ENCODE measurements around the gene IRF6.

Gene IRF6

GRCh38 chr1:209805875-209806760, at the start of gene IRF6:
Gene IRF6 (minus strand): TSS chr1:209806142. CDS start chr1:209801413, 4,729 bp downstream.
- peaks cover 12% of the 10 kb centered on the region for H3K4me1 ChIP-seq (ENCODE audit: control insufficient read depth, insufficient read depth, low read length)
- H3K9me3 ChIP-seq (ENCODE audit: control insufficient read depth in 2 of 2, low read length in 2 of 2), result no peaks in the 10 kb centered on the region
- H3K9ac ChIP-seq (ENCODE audit: low read length in 2 of 2), result peak within 1 kb of the TSS in 1 of 2 donors; percentile 42
- no peak within 1 kb of the TSS for H3K27ac ChIP-seq (ENCODE audit: low read length)
- peak within 1 kb of the TSS in 1 of 2 donors; percentile 69 for H3K4me3 ChIP-seq (ENCODE audit: low read length in 2 of 2)
- peaks cover 0 to 4% of the 10 kb centered on the region in 2 donors for H3K27me3 ChIP-seq (ENCODE audit: control insufficient read depth in 1 of 2, insufficient read depth in 2 of 2, low read length in 2 of 2)
- no peaks in the 10 kb centered on the region for H3K36me3 ChIP-seq (ENCODE audit: control insufficient read depth in 2 of 2, insufficient read depth in 2 of 2, low read length in 2 of 2)

GRCh38 chr1:209855623-209856022, 49.7 kb upstream of the IRF6 start:
- Histone ChIP-seq H3K9ac (ENCODE audit: low read length in 2 of 2) (no peak overlapping the region), H3K9me3 (ENCODE audit: control insufficient read depth in 2 of 2, low read length in 2 of 2) (no peaks in the 10 kb centered on the region), H3K36me3 (ENCODE audit: control insufficient read depth in 2 of 2, insufficient read depth in 2 of 2, low read length in 2 of 2) (peaks cover 17 to 21% of the 10 kb centered on the region in 2 donors), H3K4me3 (ENCODE audit: low read length in 2 of 2) (no peak overlapping the region), H3K27me3 (ENCODE audit: control insufficient read depth in 1 of 2, insufficient read depth in 2 of 2, low read length in 2 of 2) (no peaks in the 10 kb centered on the region), H3K27ac (ENCODE audit: low read length) (no peak overlapping the region), H3K4me1 (ENCODE audit: control insufficient read depth, insufficient read depth, low read length) (no peaks in the 10 kb centered on the region)

DNA sequence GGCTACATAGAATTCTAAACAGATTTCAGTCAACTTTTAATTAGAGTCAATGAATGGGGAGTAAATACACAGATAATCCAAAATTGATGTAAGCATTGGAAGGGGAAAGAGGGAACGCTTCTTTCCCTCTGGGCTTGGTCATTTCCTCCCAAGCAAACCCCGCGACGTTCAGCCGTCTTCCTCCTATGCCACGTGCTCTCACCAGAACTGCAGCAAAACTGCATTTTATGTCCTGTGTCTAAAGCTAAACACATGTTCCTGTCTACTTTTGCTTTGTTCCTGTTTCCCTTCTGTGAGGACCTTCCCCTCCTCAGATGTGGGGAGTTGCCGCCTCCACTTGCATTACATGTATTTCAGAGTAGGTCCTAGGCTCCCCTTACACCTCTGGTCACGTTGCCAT, 49.1 kb upstream of the IRF6 start:
- Histone ChIP-seq H3K27ac (ENCODE audit: low read length) (no peak overlapping the region), H3K9me3 (ENCODE audit: control insufficient read depth in 2 of 2, low read length in 2 of 2) (no peaks in the 10 kb centered on the region), H3K36me3 (ENCODE audit: control insufficient read depth in 2 of 2, insufficient read depth in 2 of 2, low read length in 2 of 2) (peaks cover 19 to 21% of the 10 kb centered on the region in 2 donors), H3K4me3 (ENCODE audit: low read length in 2 of 2) (no peak overlapping the region), H3K9ac (ENCODE audit: low read length in 2 of 2) (no peak overlapping the region), H3K27me3 (ENCODE audit: control insufficient read depth in 1 of 2, insufficient read depth in 2 of 2, low read length in 2 of 2) (no peaks in the 10 kb centered on the region), H3K4me1 (ENCODE audit: control insufficient read depth, insufficient read depth, low read length) (no peaks in the 10 kb centered on the region)

- no peak overlapping the region for H3K4me3 ChIP-seq (ENCODE audit: low read length in 2 of 2)
- H3K36me3 ChIP-seq (ENCODE audit: control insufficient read depth in 2 of 2, insufficient read depth in 2 of 2, low read length in 2 of 2), result peaks cover 23 to 25% of the 10 kb centered on the region in 2 donors
- H3K9me3 ChIP-seq (ENCODE audit: control insufficient read depth in 2 of 2, low read length in 2 of 2), result no peaks in the 10 kb centered on the region
- no peak overlapping the region for H3K9ac ChIP-seq (ENCODE audit: low read length in 2 of 2)
- no peaks in the 10 kb centered on the region for H3K4me1 ChIP-seq (ENCODE audit: control insufficient read depth, insufficient read depth, low read length)
- H3K27ac ChIP-seq (ENCODE audit: low read length), result no peak overlapping the region
- no peaks in the 10 kb centered on the region for H3K27me3 ChIP-seq (ENCODE audit: control insufficient read depth in 1 of 2, insufficient read depth in 2 of 2, low read length in 2 of 2)
Measured at GRCh38 chr1:209854196-209854595, 48.3 kb upstream of the IRF6 start.

DNA sequence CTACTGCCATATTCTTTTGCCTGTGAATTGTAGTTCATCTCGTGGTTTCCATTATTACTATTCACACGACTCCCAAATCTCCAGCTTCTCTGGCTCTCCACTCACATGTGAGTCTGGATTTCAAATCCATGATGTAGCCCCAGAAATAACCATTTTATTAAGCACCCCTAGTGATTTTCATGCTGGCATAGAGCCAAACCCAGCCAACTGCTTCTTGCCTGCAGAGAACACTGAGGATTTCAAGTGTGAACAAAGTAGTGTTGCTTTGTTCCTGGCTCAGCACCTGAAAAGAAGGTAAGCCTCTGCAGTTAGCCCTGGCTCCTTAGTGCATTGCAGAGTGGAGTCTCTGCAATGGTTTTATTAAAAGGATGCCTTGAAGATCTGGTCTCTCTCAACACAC, 47.7 kb upstream of the IRF6 start:
- no peak overlapping the region for H3K9ac ChIP-seq (ENCODE audit: low read length in 2 of 2)

GRCh38 chr1:209850342-209850979, 44.5 kb upstream of the IRF6 start:
- Histone ChIP-seq H3K9ac (ENCODE audit: low read length in 2 of 2) (no peak overlapping the region), H3K4me1 (ENCODE audit: control insufficient read depth, insufficient read depth, low read length) (no peaks in the 10 kb centered on the region), H3K4me3 (ENCODE audit: low read length in 2 of 2) (no peak overlapping the region), H3K27ac (ENCODE audit: low read length) (no peak overlapping the region), H3K9me3 (ENCODE audit: control insufficient read depth in 2 of 2, low read length in 2 of 2) (no peaks in the 10 kb centered on the region), H3K27me3 (ENCODE audit: control insufficient read depth in 1 of 2, insufficient read depth in 2 of 2, low read length in 2 of 2) (no peaks in the 10 kb centered on the region), H3K36me3 (ENCODE audit: control insufficient read depth in 2 of 2, insufficient read depth in 2 of 2, low read length in 2 of 2) (peaks cover 29 to 31% of the 10 kb centered on the region in 2 donors)

More for the DNA sequence above, 47.7 kb upstream of the IRF6 start:
- Histone ChIP-seq H3K27ac (ENCODE audit: low read length) (no peak overlapping the region), H3K9me3 (ENCODE audit: control insufficient read depth in 2 of 2, low read length in 2 of 2) (no peaks in the 10 kb centered on the region), H3K4me3 (ENCODE audit: low read length in 2 of 2) (no peak overlapping the region), H3K36me3 (ENCODE audit: control insufficient read depth in 2 of 2, insufficient read depth in 2 of 2, low read length in 2 of 2) (peaks cover 26 to 28% of the 10 kb centered on the region in 2 donors), H3K4me1 (ENCODE audit: control insufficient read depth, insufficient read depth, low read length) (no peaks in the 10 kb centered on the region), H3K27me3 (ENCODE audit: control insufficient read depth in 1 of 2, insufficient read depth in 2 of 2, low read length in 2 of 2) (no peaks in the 10 kb centered on the region)

DNA sequence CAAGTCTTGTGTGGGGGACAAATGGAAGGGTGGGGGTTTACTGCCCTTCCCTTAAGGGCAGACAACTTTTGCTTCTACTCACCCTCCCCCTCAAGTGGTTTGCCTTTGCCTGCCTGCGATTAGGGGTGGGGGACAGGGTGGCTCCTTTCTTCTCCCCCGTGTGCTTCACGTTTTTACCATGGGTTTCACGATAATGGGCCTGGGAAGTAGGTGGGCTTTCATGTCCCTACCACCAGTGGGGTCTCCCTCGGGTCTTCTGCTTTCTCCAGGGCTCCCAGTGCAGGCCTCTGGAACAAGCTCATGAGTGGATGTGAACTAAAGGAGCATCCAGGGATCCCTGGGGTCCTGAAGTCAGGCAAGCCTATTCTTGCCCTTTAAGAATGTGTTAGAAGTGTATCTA, 43.4 kb upstream of the IRF6 start:
- no peak overlapping the region for H3K27ac ChIP-seq (ENCODE audit: low read length)
- no peak overlapping the region for H3K4me3 ChIP-seq (ENCODE audit: low read length in 2 of 2)
- H3K9me3 ChIP-seq (ENCODE audit: control insufficient read depth in 2 of 2, low read length in 2 of 2), result no peaks in the 10 kb centered on the region
- H3K9ac ChIP-seq (ENCODE audit: low read length in 2 of 2), result no peak overlapping the region
- H3K27me3 ChIP-seq (ENCODE audit: control insufficient read depth in 1 of 2, insufficient read depth in 2 of 2, low read length in 2 of 2), result no peaks in the 10 kb centered on the region
- peaks cover 26 to 35% of the 10 kb centered on the region in 2 donors for H3K36me3 ChIP-seq (ENCODE audit: control insufficient read depth in 2 of 2, insufficient read depth in 2 of 2, low read length in 2 of 2)
- H3K4me1 ChIP-seq (ENCODE audit: control insufficient read depth, insufficient read depth, low read length), result no peaks in the 10 kb centered on the region

GRCh38 chr1:209845408-209845725, 39.4 kb upstream of the IRF6 start:
- peaks cover 44 to 49% of the 10 kb centered on the region in 2 donors for H3K36me3 ChIP-seq (ENCODE audit: control insufficient read depth in 2 of 2, insufficient read depth in 2 of 2, low read length in 2 of 2)
- no peak overlapping the region for H3K27ac ChIP-seq (ENCODE audit: low read length)
- H3K27me3 ChIP-seq (ENCODE audit: control insufficient read depth in 1 of 2, insufficient read depth in 2 of 2, low read length in 2 of 2), result no peaks in the 10 kb centered on the region

GRCh38 chr1:209844695-209845407, 38.9 kb upstream of the IRF6 start:
- H3K9ac ChIP-seq (ENCODE audit: low read length in 2 of 2), result no peak overlapping the region

More at GRCh38 chr1:209845408-209845725, 39.4 kb upstream of the IRF6 start:
- Histone ChIP-seq H3K9ac (ENCODE audit: low read length in 2 of 2) (no peak overlapping the region), H3K4me3 (ENCODE audit: low read length in 2 of 2) (no peak overlapping the region), H3K4me1 (ENCODE audit: control insufficient read depth, insufficient read depth, low read length) (no peaks in the 10 kb centered on the region), H3K9me3 (ENCODE audit: control insufficient read depth in 2 of 2, low read length in 2 of 2) (no peaks in the 10 kb centered on the region)

GRCh38 chr1:209840611-209841010, 34.7 kb upstream of the IRF6 start:
- Histone ChIP-seq H3K36me3 (ENCODE audit: control insufficient read depth in 2 of 2, insufficient read depth in 2 of 2, low read length in 2 of 2) (peaks cover 67% of the 10 kb centered on the region in 2 donors), H3K27ac (ENCODE audit: low read length) (no peak overlapping the region)

More at GRCh38 chr1:209844695-209845407, 38.9 kb upstream of the IRF6 start:
- Histone ChIP-seq H3K9me3 (ENCODE audit: control insufficient read depth in 2 of 2, low read length in 2 of 2) (no peaks in the 10 kb centered on the region), H3K36me3 (ENCODE audit: control insufficient read depth in 2 of 2, insufficient read depth in 2 of 2, low read length in 2 of 2) (peaks cover 48 to 53% of the 10 kb centered on the region in 2 donors), H3K27me3 (ENCODE audit: control insufficient read depth in 1 of 2, insufficient read depth in 2 of 2, low read length in 2 of 2) (no peaks in the 10 kb centered on the region), H3K4me3 (ENCODE audit: low read length in 2 of 2) (no peak overlapping the region), H3K27ac (ENCODE audit: low read length) (no peak overlapping the region), H3K4me1 (ENCODE audit: control insufficient read depth, insufficient read depth, low read length) (no peaks in the 10 kb centered on the region)

More at GRCh38 chr1:209840611-209841010, 34.7 kb upstream of the IRF6 start:
- no peaks in the 10 kb centered on the region for H3K4me1 ChIP-seq (ENCODE audit: control insufficient read depth, insufficient read depth, low read length)
- no peak overlapping the region for H3K9ac ChIP-seq (ENCODE audit: low read length in 2 of 2)
- no peaks in the 10 kb centered on the region for H3K9me3 ChIP-seq (ENCODE audit: control insufficient read depth in 2 of 2, low read length in 2 of 2)
- no peak overlapping the region for H3K4me3 ChIP-seq (ENCODE audit: low read length in 2 of 2)
- no peaks in the 10 kb centered on the region for H3K27me3 ChIP-seq (ENCODE audit: control insufficient read depth in 1 of 2, insufficient read depth in 2 of 2, low read length in 2 of 2)
